ENCODE data around the gene TNF. TPM values are rescaled to one million over a fixed set of nuclear protein-coding genes. Genes with fewer than 3 reads are reported as not detected.
A peak's percentile ranks its signal among the peaks of the same experiment; 100 is the strongest.

The TNF gene
- total RNA-seq, 1 experiment from 2014 or later, result not detected

DNA sequence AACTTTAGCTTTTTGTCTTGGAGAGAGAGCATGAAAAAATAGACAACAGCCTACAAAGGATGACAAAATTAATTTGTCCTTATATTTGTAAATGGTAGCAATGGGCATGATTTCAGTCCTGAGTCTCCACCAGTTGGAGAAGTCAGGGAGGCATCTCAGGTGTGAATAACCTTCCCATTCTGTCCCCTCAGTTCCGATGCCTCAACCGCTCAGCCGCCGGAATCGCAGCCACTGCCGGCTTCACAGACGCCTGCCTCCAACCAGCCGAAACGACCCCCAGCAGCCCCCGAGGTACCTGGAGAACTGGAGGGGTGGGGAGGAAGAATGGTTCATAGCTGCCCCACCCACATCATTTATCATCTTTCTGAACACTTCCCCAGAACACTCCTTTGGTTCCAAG lies 48.7 kb downstream of the TNF start:
- H3K27me3 ChIP-seq (ENCODE audit: insufficient read depth, low read length), result no peaks in the 10 kb centered on the region
- H2BK12ac ChIP-seq (ENCODE audit: insufficient read length, low read depth, low read length), result no peak overlapping the region
- DNase-seq, result no peak
- peaks cover 5% of the 10 kb centered on the region for H3K79me1 ChIP-seq (ENCODE audit: insufficient read depth, low read depth, low read length, poor library complexity, severe bottlenecking)
- no peak overlapping the region for H2BK15ac ChIP-seq (ENCODE audit: low read depth, low read length)
- no peak overlapping the region for H3K9ac ChIP-seq (ENCODE audit: extremely low read depth, insufficient read length, low read length)
- peaks cover 14 to 16% of the 10 kb centered on the region in 2 experiments for H3K4me1 Mint-ChIP-seq
- H3K4me2 ChIP-seq (ENCODE audit: insufficient read depth, insufficient read length, low read length), result no peak overlapping the region
- H3K4ac ChIP-seq (ENCODE audit: low read depth, low read length), result no peak overlapping the region
- H3K79me2 ChIP-seq (ENCODE audit: insufficient read depth, low read length), result peaks cover 20% of the 10 kb centered on the region
- H4K8ac ChIP-seq (replicated peaks; ENCODE audit: insufficient read length, low read depth, low read length), result no peak overlapping the region
- H3K27ac ChIP-seq (ENCODE audit: insufficient read length, low read depth, low read length), result no peak overlapping the region
- H3K9me3 Mint-ChIP-seq, result no peaks in the 10 kb centered on the region; a peak in 1 of 5 replicates
- H3K18ac ChIP-seq (ENCODE audit: insufficient read length, low read depth, low read length), result no peak overlapping the region
- H3K56ac ChIP-seq (ENCODE audit: insufficient read length, low read depth, low read length), result no peak overlapping the region
- no peak overlapping the region for H2BK5ac ChIP-seq (ENCODE audit: insufficient read length, low read length)
- no peaks in the 10 kb centered on the region for H4K20me1 ChIP-seq (ENCODE audit: control insufficient read depth, insufficient read depth, insufficient read length)
- peaks cover 72 to 80% (median 80%) of the 10 kb centered on the region in 3 experiments for H3K36me3 Mint-ChIP-seq (ENCODE audit: insufficient read depth in 1 of 3, low read depth in 3 of 3)
- no peak overlapping the region for H2BK20ac ChIP-seq (ENCODE audit: low read depth, low read length, poor library complexity, severe bottlenecking)
- H2AFZ ChIP-seq (ENCODE audit: low read length), result no peak overlapping the region
- H3K27me3 Mint-ChIP-seq (ENCODE audit: low read depth), result no peaks in the 10 kb centered on the region; the same call in 1 of the 2 replicates
- H3K9me3 ChIP-seq (ENCODE audit: control insufficient read depth, low read depth, low read length), result no peaks in the 10 kb centered on the region
- no peak overlapping the region for H3K14ac ChIP-seq (ENCODE audit: insufficient read depth, low read length)
- H3K23ac ChIP-seq (ENCODE audit: insufficient read length, low read depth, low read length), result no peak overlapping the region
- no peak overlapping the region for H2BK120ac ChIP-seq (ENCODE audit: low read depth, low read length, poor library complexity, severe bottlenecking)
- no peak overlapping the region for H2AK5ac ChIP-seq (ENCODE audit: insufficient read length, low read length)
- H4K5ac ChIP-seq (ENCODE audit: insufficient read length, low read depth, low read length), result no peak overlapping the region
- no peak overlapping the region for H3T11ph ChIP-seq (ENCODE audit: low read length)
- H4K91ac ChIP-seq (ENCODE audit: insufficient read length, low read depth, low read length), result no peak overlapping the region
- WGBS (ENCODE audit: extremely low coverage, insufficient read length, low lambda C conversion rate), result no CpG with 5 or more reads among the region's 10 CpGs
- peaks cover 8% of the 10 kb centered on the region for H3K23me2 ChIP-seq (ENCODE audit: insufficient read length, low read depth, low read length, poor library complexity, severe bottlenecking)
- H3K27ac Mint-ChIP-seq, result peak overlapping the region in 1 of 3 experiments; percentile 34; a peak in 2 of 7 replicates
- H3K4me1 ChIP-seq (ENCODE audit: insufficient read depth, low read length), result peaks cover 3% of the 10 kb centered on the region; the same call in 1 of the 2 replicates
- TF ChIP-seq, protein P1, sequence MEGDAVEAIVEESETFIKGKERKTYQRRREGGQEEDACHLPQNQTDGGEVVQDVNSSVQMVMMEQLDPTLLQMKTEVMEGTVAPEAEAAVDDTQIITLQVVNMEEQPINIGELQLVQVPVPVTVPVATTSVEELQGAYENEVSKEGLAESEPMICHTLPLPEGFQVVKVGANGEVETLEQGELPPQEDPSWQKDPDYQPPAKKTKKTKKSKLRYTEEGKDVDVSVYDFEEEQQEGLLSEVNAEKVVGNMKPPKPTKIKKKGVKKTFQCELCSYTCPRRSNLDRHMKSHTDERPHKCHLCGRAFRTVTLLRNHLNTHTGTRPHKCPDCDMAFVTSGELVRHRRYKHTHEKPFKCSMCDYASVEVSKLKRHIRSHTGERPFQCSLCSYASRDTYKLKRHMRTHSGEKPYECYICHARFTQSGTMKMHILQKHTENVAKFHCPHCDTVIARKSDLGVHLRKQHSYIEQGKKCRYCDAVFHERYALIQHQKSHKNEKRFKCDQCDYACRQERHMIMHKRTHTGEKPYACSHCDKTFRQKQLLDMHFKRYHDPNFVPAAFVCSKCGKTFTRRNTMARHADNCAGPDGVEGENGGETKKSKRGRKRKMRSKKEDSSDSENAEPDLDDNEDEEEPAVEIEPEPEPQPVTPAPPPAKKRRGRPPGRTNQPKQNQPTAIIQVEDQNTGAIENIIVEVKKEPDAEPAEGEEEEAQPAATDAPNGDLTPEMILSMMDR (conservative IDR thresholded peaks at IDR 0.05), result no peak
- H3K4me3 Mint-ChIP-seq, result no peak overlapping the region; a peak in 1 of 5 replicates
